Activated naive CD8-positive, alpha-beta T cell treated with anti-CD3 and anti-CD28 coated beads, Interleukin-2, amount 10 ng/mL, durations not matched to agents 7 days and 5 days (primary cell): ENCODE measurements around the gene ING3. TPM values are rescaled to one million over a fixed set of nuclear protein-coding genes. Genes with fewer than 3 reads are reported as not detected.
"Not testable (repeated sequence)": the region's sequence is repeated elsewhere in the genome, so short reads cannot be mapped to it uniquely, and the experiment has no call there.

Experiments used
- ATAC-seq: fragments of 150-1000 bp; cut with Tn5 transposase; one replicate; pipeline ENCODE4 v1.10.0; 2021; ENCODE audit warnings: low read depth, moderate library complexity
- POLR2A ChIA-PET: fragments of 350-600 bp; sonication (Branson Sonifier 250); formaldehyde crosslinking; loops from one replicate; lab custom pipeline; 2021; ENCODE audit warnings: antibody characterized with exemption; lab: Charles Lee
- DNase-seq: peaks from one replicate; pipeline ENCODE4 v3.0.0; 2021
- H3K27ac Mint-ChIP-seq: one replicate; pipeline ENCODE4 v1.8.0; 2022; ENCODE audit warnings: mild to moderate bottlenecking, mixed read lengths
- H3K27me3 Mint-ChIP-seq: one replicate; pipeline ENCODE4 v1.8.0; 2022; ENCODE audit warnings: mild to moderate bottlenecking, moderate library complexity, mixed read lengths
- H3K36me3 Mint-ChIP-seq: one replicate; pipeline ENCODE4 v1.8.0; 2021; ENCODE audit warnings: mild to moderate bottlenecking, mixed read lengths
- H3K4me1 Mint-ChIP-seq: one replicate; pipeline ENCODE4 v1.8.0; 2021; ENCODE audit warnings: mixed read lengths
- H3K4me3 Mint-ChIP-seq: one replicate; pipeline ENCODE4 v1.8.0; 2022; ENCODE audit warnings: mild to moderate bottlenecking, moderate library complexity, mixed read lengths
- H3K9me3 Mint-ChIP-seq: one replicate; pipeline ENCODE4 v1.8.0; 2021; ENCODE audit warnings: mixed read lengths
- total RNA-seq, 2 experiments: library from RNA; stranded (reverse); gene quantifications; one replicate each; pipeline ENCODE4 v1.2.3, GENCODE V29; 2021

ING3 gene
- total RNA-seq, 2 experiments from 2014 or later: 20.4 to 23.3 TPM

DNA sequence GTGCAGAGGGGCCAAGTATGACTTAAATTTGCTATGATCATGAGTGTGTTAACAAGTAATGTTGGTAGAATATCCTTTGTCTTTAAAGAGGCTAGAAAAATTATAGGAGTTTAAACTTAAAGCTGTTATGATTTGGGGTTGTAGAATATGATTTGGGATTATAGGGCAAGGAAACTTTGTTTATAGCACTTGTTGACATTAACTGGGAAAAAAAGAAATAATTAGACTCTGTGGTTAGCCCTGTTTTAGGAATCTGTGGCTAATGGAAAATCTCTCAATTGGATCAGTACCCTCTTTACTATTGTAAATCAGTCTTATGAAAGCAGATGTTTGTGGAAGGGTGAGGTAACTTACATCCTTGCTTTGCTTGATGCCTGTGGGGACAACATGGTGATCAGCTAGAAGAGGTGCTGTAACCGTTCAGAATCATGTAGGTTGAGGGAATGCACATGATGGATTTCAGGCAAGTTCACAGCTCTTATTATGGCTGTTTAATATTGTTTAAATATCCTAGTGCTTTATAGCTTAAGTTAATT lies 11.1 kb downstream of the ING3 start:
- peaks cover 28% of the 10 kb centered on the region for H3K36me3 Mint-ChIP-seq
- POLR2A ChIA-PET: no interaction called here
- no peaks in the 10 kb centered on the region for H3K27me3 Mint-ChIP-seq
- no peak for ATAC-seq
- H3K9me3 Mint-ChIP-seq: no peaks in the 10 kb centered on the region
- DNase-seq: no peak
- H3K4me3 Mint-ChIP-seq: no peak overlapping the region
- peaks cover 4% of the 10 kb centered on the region for H3K4me1 Mint-ChIP-seq
- H3K27ac Mint-ChIP-seq: no peak overlapping the region

DNA sequence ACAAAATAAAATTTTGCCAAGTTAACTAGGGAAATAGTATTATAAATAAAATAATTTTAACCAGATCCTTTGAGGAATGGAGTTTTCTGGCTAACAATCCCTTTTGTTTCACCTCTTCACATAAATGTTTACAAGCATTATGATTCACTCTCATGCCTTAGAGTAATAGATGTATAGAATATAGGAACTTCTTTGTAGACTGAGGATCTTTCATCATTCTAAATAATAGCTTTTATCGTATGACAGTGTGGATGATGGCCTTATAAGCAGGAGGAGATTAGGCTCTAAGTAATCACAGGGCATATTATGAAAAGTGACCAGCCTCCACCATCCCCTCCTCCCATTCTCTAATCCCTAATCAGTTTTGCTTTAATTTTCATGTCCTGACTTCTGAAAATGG lies 13.5 kb downstream of the ING3 start:
- Mint-ChIP-seq H3K4me1 (peaks cover 4% of the 10 kb centered on the region), H3K36me3 (peaks cover 26% of the 10 kb centered on the region), H3K27me3 (no peaks in the 10 kb centered on the region), H3K4me3 (no peak overlapping the region), H3K27ac (no peak overlapping the region), H3K9me3 (no peaks in the 10 kb centered on the region)
- DNase-seq (no peak), ATAC-seq (no peak)
- POLR2A ChIA-PET: no interaction called here

DNA sequence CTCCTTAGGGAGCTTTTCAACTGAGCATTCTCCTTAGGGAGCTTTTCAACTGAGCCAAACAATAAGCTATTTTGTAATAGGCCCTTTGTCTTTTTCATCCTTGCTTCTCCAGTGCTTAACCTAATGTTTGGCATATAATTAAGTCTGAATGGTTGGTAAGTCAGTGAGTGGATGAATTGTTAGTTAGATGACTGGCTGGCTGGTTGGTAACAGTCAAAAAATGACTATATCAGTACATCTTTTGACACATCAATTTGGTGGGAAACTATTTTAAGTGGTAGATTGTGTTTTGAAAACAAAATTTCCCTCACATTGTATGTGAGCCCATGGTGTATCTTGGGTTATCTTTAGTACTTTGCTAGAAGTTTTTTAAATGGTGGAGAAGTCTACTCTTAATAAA lies 16.4 kb downstream of the ING3 start:
- POLR2A ChIA-PET: no interaction called here
- Mint-ChIP-seq H3K9me3 (no peaks in the 10 kb centered on the region), H3K27ac (no peak overlapping the region), H3K4me3 (no peak overlapping the region), H3K27me3 (no peaks in the 10 kb centered on the region), H3K36me3 (peaks cover 26% of the 10 kb centered on the region), H3K4me1 (no peaks in the 10 kb centered on the region)
- ATAC-seq (no peak), DNase-seq (no peak)

DNA sequence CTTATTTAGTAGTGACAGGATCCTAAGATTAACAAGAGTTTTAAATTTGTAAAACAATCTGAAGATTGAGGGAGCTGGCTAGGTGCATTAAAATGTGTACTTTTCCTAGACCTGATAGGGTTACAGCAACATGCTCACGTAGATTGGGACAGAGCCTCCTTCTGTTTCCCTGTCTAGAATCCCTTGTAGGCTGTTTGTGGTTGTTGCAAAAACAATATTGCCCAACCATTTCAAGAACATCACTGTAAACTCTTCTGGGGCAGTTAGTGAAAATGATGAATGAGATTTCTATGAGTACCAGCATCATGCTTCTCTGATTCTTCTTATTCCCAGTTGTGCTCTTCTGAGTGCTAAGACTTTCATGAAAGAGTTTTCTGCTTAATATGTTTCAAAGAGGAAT lies 23.3 kb downstream of the ING3 start:
- DNase-seq: no peak
- Mint-ChIP-seq H3K4me3 (no peak overlapping the region), H3K27me3 (no peaks in the 10 kb centered on the region), H3K9me3 (no peaks in the 10 kb centered on the region), H3K27ac (no peak overlapping the region), H3K36me3 (peaks cover 20% of the 10 kb centered on the region), H3K4me1 (peaks cover 1% of the 10 kb centered on the region)
- ATAC-seq: no peak
- POLR2A ChIA-PET: no interaction called here

DNA sequence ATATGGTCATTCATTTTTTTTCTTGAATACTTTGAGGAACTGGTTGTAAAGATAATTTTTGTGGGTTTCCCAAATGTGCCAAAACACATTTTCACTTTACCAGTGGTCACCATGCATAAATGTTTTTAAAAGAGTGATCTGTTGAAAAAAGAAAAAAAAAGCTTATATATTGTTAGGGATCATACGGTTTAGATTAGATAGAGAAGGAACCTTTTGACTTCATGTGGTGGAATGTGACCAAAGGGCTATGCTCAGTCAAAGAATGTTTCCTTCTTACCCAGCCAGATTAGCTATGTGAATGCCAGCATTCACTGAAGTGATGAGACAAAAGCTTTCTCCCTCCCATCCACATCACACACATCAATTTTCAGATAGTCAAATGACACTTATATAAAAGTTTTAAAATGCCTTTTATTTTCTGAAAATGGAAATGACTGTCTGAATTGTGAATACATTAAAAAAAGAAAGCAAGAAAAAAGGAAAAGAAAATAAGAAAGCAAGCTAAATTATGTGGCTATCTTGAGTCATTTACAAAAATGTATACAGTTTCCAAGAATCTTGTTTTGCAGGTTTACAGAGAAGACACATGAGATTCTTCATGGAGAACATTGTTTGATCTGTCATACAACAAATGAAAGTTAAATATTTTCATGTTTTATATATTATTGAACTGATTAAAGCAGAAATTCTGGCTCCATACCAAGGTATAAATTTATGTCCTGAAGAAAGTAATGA lies 29.4 kb downstream of the ING3 start:
- Mint-ChIP-seq H3K9me3 (no peaks in the 10 kb centered on the region), H3K4me1 (peaks cover 5% of the 10 kb centered on the region), H3K27ac (no peak overlapping the region), H3K36me3 (peaks cover 5% of the 10 kb centered on the region), H3K27me3 (no peaks in the 10 kb centered on the region), H3K4me3 (no peak overlapping the region)
- ATAC-seq (no peak), DNase-seq (no peak)
- POLR2A ChIA-PET: no interaction called here

DNA sequence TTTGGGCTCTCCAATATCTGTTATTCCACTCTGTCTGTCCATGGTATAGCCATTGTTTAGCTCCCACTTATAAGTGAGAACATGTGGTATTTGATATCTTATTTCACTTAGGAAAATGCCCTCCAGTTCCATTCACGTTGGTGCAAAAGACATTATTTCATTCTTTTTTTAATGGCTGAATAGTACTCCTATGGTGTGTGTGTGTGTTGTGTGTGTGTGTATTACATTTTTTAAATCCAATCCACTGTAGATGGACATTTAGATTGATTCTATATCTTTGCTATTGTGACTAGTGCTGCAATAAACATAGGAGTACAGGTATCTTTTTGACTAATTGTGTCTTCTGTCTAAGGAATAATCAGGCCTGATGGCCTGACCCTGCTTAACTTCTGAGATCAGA lies 30.5 kb downstream of the ING3 start:
- POLR2A ChIA-PET: no interaction called here
- Mint-ChIP-seq H3K36me3 (peaks cover 3% of the 10 kb centered on the region), H3K4me1 (peaks cover 5% of the 10 kb centered on the region), H3K27me3 (no peaks in the 10 kb centered on the region), H3K27ac (no peak overlapping the region), H3K9me3 (no peaks in the 10 kb centered on the region), H3K4me3 (no peak overlapping the region)
- DNase-seq: no peak
- no peak for ATAC-seq

DNA sequence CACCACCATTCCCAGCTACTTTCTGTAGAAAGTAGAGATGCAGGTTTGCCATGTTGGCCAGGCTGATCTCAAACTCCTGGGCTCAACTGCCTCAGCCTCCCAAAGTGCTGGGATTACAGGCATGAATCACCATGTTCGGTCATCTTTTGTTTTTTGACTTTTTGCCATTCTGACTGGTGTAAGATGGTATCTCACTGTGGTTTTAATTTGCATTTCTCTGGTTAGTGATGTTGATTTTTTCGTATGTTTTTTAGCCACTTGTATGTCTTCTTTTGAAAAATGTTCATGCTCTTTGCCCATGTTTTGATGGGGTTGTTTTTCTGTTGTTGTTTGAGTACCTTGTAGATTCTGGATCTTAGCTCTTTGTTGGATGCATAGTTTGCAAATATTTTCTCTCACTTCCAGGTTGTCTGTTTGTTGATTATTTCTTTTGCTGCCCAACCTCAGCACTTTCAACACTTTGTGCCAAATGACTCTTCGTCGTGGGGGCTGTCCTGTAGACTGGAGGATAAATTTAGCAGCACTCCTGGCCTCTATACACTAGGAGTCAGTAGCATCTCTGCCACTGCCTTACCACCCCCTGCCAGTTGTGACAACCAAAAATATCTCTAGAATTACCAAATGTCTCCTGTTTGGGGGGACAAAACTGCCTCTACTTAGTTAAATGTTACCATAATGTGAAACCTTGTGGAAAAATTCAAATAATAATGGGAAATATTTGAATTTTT lies 31.5 kb downstream of the ING3 start:
- POLR2A ChIA-PET: no interaction called here
- H3K4me1 Mint-ChIP-seq: peaks cover 5% of the 10 kb centered on the region
- no peaks in the 10 kb centered on the region for H3K9me3 Mint-ChIP-seq
- no peak overlapping the region for H3K4me3 Mint-ChIP-seq
- DNase-seq (no peak), ATAC-seq (no peak)
- H3K27ac Mint-ChIP-seq: no peak overlapping the region
- H3K27me3 Mint-ChIP-seq: no peaks in the 10 kb centered on the region
- peaks cover 3% of the 10 kb centered on the region for H3K36me3 Mint-ChIP-seq

DNA sequence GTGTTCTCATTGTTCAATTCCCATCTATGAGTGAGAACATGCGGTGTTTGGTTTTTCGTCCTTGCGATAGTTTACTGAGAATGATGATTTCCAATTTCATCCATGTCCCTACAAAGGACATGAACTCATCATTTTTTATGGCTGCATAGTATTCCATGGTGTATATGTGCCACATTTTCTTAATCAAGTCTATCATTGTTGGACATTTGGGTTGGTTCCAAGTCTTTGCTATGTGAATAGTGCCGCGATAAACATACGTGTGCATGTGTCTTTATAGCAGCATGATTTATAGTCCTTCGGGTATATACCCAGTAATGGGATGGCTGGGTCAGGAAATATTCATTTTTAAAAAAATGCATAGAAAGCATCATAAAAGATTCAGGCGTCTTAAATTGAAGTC lies 33.0 kb downstream of the ING3 start:
- POLR2A ChIA-PET, ATAC-seq, H3K4me3 Mint-ChIP-seq, H3K36me3 Mint-ChIP-seq, H3K9me3 Mint-ChIP-seq, H3K27me3 Mint-ChIP-seq, DNase-seq, H3K27ac Mint-ChIP-seq: not testable (repeated sequence)
- H3K4me1 Mint-ChIP-seq: peaks cover 11% of the 10 kb centered on the region

DNA sequence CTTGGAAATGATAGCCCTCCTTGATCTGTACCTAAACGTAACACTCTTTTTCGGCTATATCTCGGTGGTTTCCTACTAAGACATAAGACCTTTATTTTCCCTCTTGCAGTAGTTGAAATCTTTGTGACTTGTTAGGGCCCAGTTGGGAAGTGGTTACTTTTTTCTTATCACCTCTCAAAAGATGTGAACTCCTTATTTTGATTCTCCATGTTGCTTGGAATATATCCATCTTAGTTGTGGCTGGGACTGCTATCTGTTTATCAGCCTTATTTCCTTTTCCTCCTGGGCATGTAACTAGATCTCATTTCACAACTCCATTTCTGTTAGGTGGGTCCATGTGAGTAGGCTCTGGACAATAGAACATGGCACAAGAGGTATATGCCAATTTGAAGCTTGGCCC lies 33.8 kb downstream of the ING3 start:
- H3K27me3 Mint-ChIP-seq: peaks cover 16% of the 10 kb centered on the region
- no peak for ATAC-seq

DNA sequence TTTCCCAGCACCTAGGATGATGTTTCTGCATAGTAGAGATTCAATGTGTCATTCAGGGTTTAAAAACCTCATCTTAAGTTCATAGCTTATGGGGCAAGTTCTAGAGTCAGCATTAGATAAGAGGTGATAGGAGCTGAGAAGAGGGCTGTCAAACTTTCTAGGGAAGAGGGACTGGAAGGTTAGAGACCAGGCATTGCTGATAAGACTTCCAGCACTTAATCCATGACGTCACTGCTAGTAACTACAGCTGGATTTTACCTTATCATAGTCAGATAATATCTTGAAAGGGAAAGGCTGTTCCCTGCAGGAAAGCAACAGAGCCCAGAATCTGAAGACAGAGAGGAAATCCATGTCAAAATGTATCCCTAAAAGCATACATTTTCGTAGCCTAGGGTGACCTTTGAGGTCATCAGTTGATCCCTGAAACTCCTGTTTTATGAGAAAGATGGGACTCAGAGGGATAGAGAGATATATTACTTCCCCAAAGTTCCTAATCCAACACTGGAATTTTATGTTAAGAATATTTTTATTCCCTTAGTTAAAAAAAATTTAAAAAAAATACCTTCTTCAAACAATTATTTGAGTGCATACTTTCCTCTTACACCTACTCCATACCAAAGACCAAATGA lies 34.7 kb downstream of the ING3 start:
- H3K27ac Mint-ChIP-seq: no peak overlapping the region
- H3K9me3 Mint-ChIP-seq: no peaks in the 10 kb centered on the region
- no peaks in the 10 kb centered on the region for H3K36me3 Mint-ChIP-seq
- H3K4me3 Mint-ChIP-seq: no peak overlapping the region
- H3K4me1 Mint-ChIP-seq: peaks cover 17% of the 10 kb centered on the region
- ATAC-seq (no peak), DNase-seq (no peak)
- H3K27me3 Mint-ChIP-seq: peaks cover 24% of the 10 kb centered on the region
- POLR2A ChIA-PET: no interaction called here

More for the DNA sequence above, 33.8 kb downstream of the ING3 start:
- peaks cover 17% of the 10 kb centered on the region for H3K4me1 Mint-ChIP-seq
- H3K4me3 Mint-ChIP-seq: no peak overlapping the region
- POLR2A ChIA-PET: no interaction called here
- no peaks in the 10 kb centered on the region for H3K36me3 Mint-ChIP-seq
- H3K9me3 Mint-ChIP-seq: no peaks in the 10 kb centered on the region
- no peak overlapping the region for H3K27ac Mint-ChIP-seq
- no peak for DNase-seq

DNA sequence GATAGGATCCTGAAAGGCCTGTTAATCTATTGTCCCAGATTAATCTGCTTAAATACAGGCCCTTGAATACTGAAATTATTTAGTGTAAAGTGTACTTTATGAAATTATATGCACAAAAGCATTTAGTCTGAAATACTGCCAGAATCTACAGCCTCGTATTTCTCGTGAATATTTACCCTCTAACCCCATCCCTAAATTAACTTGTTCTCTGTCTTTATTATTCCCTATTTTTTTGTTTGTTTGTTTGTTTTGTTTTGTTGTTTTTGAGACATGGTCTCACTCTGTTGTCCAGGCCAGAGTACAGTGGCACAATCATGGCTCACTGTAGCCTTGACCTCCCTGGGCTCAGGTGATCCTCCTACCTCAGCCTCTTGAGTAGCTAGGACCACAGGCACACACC lies 35.3 kb downstream of the ING3 start:
- Mint-ChIP-seq H3K9me3 (no peaks in the 10 kb centered on the region), H3K4me3 (no peak overlapping the region), H3K4me1 (peaks cover 17% of the 10 kb centered on the region), H3K36me3 (no peaks in the 10 kb centered on the region), H3K27me3 (peaks cover 28% of the 10 kb centered on the region), H3K27ac (no peak overlapping the region)
- ATAC-seq: no peak
- DNase-seq: no peak
- POLR2A ChIA-PET: no interaction called here

DNA sequence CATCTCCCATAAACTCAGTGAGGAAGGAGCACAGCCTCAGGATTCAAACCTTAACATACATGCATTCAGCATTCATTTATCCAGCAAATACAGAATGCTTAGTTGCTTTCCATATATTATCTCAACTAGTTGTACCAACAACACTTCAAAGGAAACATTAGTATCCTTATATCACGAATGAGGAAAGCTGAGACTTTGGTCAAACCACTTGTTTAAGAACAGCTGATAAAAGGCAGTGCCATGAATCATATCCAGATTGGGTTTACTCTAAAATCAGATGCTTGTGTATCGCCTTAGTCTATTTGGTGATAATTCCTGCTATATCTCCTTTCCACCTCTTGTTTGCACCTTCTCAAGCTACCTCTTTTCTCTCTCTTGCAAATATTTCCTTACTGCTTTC lies 36.1 kb downstream of the ING3 start:
- Mint-ChIP-seq H3K4me1 (peaks cover 17% of the 10 kb centered on the region), H3K27ac (no peak overlapping the region), H3K9me3 (no peaks in the 10 kb centered on the region), H3K4me3 (no peak overlapping the region), H3K36me3 (no peaks in the 10 kb centered on the region), H3K27me3 (peaks cover 32% of the 10 kb centered on the region)
- ATAC-seq (no peak), DNase-seq (no peak)
- POLR2A ChIA-PET: interaction anchor here (1.3 kb wide), 1 partner anchor 95 kb away, joined by 4 read pairs; no protein-coding TSS in a partner anchor

DNA sequence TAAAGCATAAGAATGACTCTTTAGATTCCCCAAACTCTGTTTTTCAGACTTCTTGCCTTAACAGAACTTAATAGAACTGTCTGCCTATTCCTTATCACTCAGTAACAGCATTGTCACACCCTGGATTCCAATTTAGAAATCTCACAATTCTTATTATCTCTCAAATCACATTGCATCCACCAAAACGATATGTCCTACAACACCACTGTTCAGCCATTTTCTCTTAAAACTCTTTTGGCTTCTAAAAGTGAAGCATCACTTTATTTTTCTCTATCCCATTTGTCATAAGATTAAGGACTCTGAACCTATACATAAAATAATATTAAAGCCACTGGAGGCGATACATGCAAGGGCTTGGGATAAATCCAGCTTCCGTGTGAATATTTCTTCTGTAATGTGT lies 36.7 kb downstream of the ING3 start:
- POLR2A ChIA-PET: interaction anchor here (1.3 kb wide), 1 partner anchor 95 kb away, joined by 4 read pairs; no protein-coding TSS in a partner anchor
- Mint-ChIP-seq H3K4me1 (peaks cover 13% of the 10 kb centered on the region), H3K36me3 (no peaks in the 10 kb centered on the region), H3K27me3 (peaks cover 35% of the 10 kb centered on the region), H3K27ac (no peak overlapping the region), H3K4me3 (no peak overlapping the region), H3K9me3 (no peaks in the 10 kb centered on the region)
- ATAC-seq (no peak), DNase-seq (no peak)
